Measurements from ENCODE around the gene TSPAN11.

TSPAN11 gene

DNA sequence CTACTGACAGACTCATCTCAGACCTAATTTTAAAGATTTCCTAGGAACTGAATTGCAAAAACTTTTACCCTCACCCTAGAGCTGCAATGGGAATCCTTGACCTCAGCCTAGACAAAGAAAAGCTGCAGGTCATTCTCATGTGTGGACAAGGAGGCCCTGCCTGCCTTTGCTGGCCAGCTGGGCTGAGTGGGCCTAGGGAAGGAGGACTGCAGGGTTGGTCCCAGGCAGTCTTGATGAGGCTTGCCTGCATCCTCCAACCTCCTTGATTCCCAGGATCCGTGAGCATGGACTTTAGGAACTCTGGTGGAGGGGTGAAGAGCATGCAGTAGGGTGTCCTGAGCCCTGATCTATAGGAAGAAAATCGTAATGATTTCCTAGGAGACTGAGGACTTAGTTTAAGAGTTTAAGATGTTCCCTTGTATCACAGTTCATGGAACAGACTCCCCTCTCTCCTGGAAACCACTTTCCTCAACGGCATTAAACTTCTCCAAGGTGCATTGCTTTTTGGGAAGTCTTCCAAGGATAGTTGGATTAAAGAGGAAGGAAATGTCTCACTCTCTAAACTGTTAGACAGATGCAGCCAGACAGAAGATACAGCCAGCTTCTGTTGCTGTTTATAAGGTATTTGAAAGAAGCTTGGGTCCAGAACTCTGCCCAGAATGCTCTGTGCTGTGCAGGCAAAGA, 91.7 kb downstream of the TSPAN11 start:
- TF ChIP-seq, protein P1, sequence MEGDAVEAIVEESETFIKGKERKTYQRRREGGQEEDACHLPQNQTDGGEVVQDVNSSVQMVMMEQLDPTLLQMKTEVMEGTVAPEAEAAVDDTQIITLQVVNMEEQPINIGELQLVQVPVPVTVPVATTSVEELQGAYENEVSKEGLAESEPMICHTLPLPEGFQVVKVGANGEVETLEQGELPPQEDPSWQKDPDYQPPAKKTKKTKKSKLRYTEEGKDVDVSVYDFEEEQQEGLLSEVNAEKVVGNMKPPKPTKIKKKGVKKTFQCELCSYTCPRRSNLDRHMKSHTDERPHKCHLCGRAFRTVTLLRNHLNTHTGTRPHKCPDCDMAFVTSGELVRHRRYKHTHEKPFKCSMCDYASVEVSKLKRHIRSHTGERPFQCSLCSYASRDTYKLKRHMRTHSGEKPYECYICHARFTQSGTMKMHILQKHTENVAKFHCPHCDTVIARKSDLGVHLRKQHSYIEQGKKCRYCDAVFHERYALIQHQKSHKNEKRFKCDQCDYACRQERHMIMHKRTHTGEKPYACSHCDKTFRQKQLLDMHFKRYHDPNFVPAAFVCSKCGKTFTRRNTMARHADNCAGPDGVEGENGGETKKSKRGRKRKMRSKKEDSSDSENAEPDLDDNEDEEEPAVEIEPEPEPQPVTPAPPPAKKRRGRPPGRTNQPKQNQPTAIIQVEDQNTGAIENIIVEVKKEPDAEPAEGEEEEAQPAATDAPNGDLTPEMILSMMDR (IDR thresholded peaks at IDR 0.05; ENCODE audit: insufficient read depth, low read depth, low read length, missing control alignments): no peak
- DNase-seq (ENCODE audit: low read depth): no peak
- H3K4me3 ChIP-seq (ENCODE audit: low read length): no peak overlapping the region

DNA sequence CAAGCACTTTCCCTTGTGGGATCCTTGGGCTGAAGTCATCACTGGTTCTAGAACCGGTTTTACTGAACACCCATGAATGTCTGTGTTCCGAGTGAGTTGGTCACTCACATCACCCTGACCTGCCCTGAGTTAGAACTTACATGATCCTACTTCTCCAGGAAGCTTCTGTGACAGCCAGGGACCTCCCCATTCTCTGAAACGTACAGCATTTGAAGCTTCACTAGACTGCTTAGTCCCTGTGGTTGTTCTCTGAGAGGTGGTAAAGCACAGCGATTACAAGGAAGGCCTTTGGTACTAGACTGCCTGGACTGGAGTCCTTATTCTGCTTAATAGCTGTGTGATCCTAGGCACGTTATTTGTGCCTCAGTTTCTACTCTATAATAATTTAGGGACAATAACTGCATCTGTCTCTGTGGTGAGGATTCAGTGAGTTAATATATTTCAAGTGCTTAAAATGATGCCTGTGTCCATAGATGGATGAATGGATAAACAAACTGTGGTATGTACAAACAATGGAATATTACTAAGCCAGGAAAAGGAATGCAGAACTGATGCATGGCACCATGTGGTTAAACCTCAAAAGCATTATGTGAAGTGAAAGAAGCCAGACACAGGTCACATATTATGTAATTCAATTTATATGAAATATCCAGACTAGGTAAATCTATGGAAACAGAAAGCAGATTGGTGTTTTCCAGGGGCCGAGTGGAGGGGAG, 92.4 kb downstream of the TSPAN11 start:
- TF ChIP-seq, protein P1 (IDR thresholded peaks at IDR 0.05; ENCODE audit: insufficient read depth, low read depth, low read length, missing control alignments): no peak
- H3K4me3 ChIP-seq (ENCODE audit: low read length): no peak overlapping the region
- DNase-seq (ENCODE audit: low read depth): no peak

DNA sequence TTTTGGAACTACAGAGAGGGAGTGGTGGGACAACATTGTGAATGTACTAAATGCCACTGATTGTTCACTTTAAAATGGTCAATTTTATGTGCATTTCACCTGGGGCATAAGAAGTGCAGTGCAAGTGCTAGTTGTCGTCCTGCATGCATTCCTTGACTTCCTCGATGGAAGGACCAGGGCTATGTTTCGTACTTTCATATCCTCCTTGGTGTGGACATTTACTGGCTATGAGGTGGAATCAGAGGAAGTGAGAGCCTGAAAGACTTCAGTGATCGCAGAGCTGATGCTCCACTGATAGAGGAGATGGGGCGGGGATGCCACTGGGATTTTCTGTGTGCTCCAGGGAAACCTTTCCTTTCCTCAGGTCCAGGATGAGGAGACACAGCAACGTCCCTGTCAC, 93.0 kb downstream of the TSPAN11 start:
- DNase-seq (ENCODE audit: low read depth): no peak
- no peak overlapping the region for H3K4me3 ChIP-seq (ENCODE audit: low read length)
- TF ChIP-seq, protein P1 (IDR thresholded peaks at IDR 0.05; ENCODE audit: insufficient read depth, low read depth, low read length, missing control alignments): no peak

DNA sequence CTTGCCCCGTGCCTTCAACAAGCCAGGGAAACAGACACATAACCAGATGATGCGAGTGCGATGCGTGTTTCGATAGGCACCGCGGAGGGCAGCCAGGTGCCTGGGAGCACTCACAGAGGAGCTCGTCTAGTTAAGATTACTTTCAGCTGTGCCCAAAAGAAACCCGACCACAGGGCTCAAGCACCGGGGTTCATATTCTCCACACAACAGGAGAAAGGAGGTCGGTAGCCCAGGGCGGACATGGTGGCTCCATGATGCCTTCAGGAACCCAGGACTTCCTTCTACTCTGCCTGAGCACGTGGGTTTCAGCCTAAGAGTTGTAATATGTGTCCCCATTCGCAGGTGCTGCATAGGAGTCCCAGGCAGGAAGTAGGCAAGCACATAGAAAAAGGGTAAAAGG, 93.4 kb downstream of the TSPAN11 start:
- TF ChIP-seq, protein P1 (IDR thresholded peaks at IDR 0.05; ENCODE audit: insufficient read depth, low read depth, low read length, missing control alignments): no peak
- no peak for DNase-seq (ENCODE audit: low read depth)
- H3K4me3 ChIP-seq (ENCODE audit: low read length): no peak overlapping the region

DNA sequence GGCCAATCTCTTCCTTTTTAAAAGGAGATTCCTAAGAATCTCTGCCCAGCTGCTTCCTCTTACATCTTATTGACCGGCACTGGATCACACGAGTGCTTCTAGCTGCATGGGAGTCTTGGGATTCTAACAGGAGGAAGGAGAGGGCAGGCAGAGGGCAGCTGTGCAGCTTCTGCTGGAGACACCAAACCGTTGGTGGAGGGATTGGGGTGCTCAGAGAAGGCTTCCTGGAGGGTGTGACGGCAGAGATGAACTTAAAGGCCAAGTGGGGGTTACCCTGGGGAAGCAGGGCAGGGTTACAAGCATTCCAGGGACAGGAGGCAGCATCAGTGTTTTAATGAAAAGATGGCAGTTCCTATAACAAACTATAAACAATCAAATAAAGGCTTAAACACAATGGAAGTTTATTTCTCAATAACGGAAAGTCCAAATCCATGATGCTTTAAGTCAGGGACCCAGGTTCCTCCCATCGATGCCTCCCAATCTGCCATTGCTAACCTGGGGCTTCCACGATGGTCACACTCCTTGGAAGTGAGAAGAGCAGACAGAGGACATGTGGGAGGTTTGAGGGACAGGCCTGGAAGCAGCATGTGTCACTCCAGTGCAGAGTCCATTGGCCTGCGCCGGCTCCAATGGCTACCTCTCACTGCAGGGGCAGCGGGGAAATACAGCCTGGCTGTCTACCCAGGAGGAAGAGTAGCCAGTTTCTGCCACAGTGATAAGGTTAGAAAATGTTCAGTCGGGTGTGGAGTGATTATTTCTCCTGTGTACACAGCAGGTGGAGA, 94.0 kb downstream of the TSPAN11 start:
- TF ChIP-seq, protein P1 (IDR thresholded peaks at IDR 0.05; ENCODE audit: insufficient read depth, low read depth, low read length, missing control alignments): no peak
- H3K4me3 ChIP-seq (ENCODE audit: low read length): no peak overlapping the region
- DNase-seq (ENCODE audit: low read depth): no peak

DNA sequence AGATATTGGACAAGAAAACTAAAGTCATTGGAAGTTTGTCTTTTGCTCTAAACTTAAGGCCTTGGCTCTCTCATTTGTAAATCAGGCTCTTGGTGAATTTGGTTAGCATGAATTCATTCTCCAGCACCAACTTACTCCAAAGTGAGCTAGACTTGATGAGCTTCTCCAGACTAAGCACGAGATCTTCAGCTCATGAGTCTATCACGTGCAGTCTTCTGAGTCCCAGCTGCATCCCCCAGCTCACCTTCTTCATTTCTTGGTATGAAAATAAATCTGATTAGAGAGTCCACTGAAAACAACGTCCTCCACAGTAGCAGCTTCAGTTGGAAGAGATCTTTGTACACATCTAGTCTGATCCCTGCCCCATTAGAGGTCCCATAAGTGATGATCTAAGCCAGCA, 94.6 kb downstream of the TSPAN11 start:
- DNase-seq (ENCODE audit: low read depth): no peak
- no peak overlapping the region for H3K4me3 ChIP-seq (ENCODE audit: low read length)
- TF ChIP-seq, protein P1 (IDR thresholded peaks at IDR 0.05; ENCODE audit: insufficient read depth, low read depth, low read length, missing control alignments): no peak
